Liver (tissue), 9 donors: ENCODE results near the gene GLIS1. TPM values are rescaled to one million over a fixed set of nuclear protein-coding genes. Genes with fewer than 3 reads are reported as not detected.

ENCODE experiments used
- DNase-seq: peaks from one replicate; pipeline ENCODE4 v3.0.0-alpha.2; 2017; ENCODE audit warnings: low spot score
- H3K27ac ChIP-seq, 2 donors: one replicate each; pipeline ENCODE4 v1.7.0; 2013; ENCODE audit warnings: inconsistent platforms in 2 of 2, low read length in 2 of 2, control low read depth in 1 of 2, low read depth in 1 of 2, mild to moderate bottlenecking in 1 of 2
- H3K27me3 ChIP-seq, 4 donors: one replicate each; pipeline versions ENCODE4 v1.6.1 to v1.7.0; 2013; ENCODE audit warnings: low read length in 3 of 4, inconsistent platforms in 1 of 4, mild to moderate bottlenecking in 1 of 4, moderate library complexity in 1 of 4; ENCODE audit not compliant: control insufficient read depth in 4 of 4, insufficient read depth in 4 of 4
- H3K36me3 ChIP-seq, 4 donors: one replicate each; pipeline versions ENCODE4 v1.6.1 to v1.7.0; 2013; ENCODE audit warnings: low read length in 3 of 4, mild to moderate bottlenecking in 3 of 4, low read depth in 1 of 4, moderate library complexity in 1 of 4; ENCODE audit not compliant: control insufficient read depth in 4 of 4, insufficient read depth in 3 of 4
- H3K4me1 ChIP-seq, 4 donors: one replicate each; pipeline versions ENCODE4 v1.6.1 to v1.7.0; 2013; ENCODE audit warnings: low read length in 3 of 4, mild to moderate bottlenecking in 3 of 4, moderate library complexity in 1 of 4; ENCODE audit not compliant: control insufficient read depth in 4 of 4, insufficient read depth in 4 of 4
- H3K4me3 ChIP-seq, 3 donors: one replicate each; pipeline versions ENCODE4 v1.6.1 to v1.7.0; 2013; ENCODE audit warnings: low read length in 3 of 3, control low read depth in 1 of 3, low read depth in 1 of 3, mild to moderate bottlenecking in 1 of 3
- H3K9ac ChIP-seq, 2 donors: one replicate each; pipeline ENCODE4 v1.7.0; 2013; ENCODE audit warnings: low read length in 2 of 2, mild to moderate bottlenecking in 2 of 2, moderate library complexity in 2 of 2, control low read depth in 1 of 2, low read depth in 1 of 2
- H3K9me3 ChIP-seq, 4 donors: one replicate each; pipeline versions ENCODE4 v1.6.1 to v1.7.0; 2013; ENCODE audit warnings: low read length in 3 of 4; ENCODE audit not compliant: control insufficient read depth in 4 of 4
- CTCF ChIP-seq: fragments of 150-350 bp; IDR thresholded peaks from 2 replicates; pipeline ENCODE4 v1.5.1; 2017; ENCODE audit warnings: improper control_type of control experiment, low read depth, low read length; ENCODE audit not compliant: missing input control
- EGR1 ChIP-seq, 2 donors: IDR thresholded peaks; 2 replicates each; pipeline ENCODE4 v1.6.1; 2016 to 2018; ENCODE audit warnings: antibody characterized with exemption in 2 of 2, low read depth in 2 of 2
- FOXA1 ChIP-seq: IDR thresholded peaks from 2 replicates; pipeline ENCODE4 v1.6.1; 2016; ENCODE audit warnings: antibody characterized with exemption
- FOXA2 ChIP-seq: IDR thresholded peaks from 2 replicates; pipeline ENCODE4 v1.6.1; 2016; ENCODE audit warnings: antibody characterized with exemption
- GABPA ChIP-seq, 2 donors: IDR thresholded peaks in 1 of 2; conservative IDR thresholded peaks in 1 of 2; 2 replicates each; pipeline ENCODE4 v1.6.1; 2016; ENCODE audit warnings: antibody characterized with exemption in 2 of 2, mild to moderate bottlenecking in 1 of 2, moderate library complexity in 1 of 2
- HNF4A ChIP-seq, 2 donors: conservative IDR thresholded peaks; 2 replicates each; pipeline ENCODE4 v1.6.1; 2016; ENCODE audit warnings: antibody characterized with exemption in 2 of 2, mild to moderate bottlenecking in 2 of 2
- HNF4G ChIP-seq: IDR thresholded peaks from 2 replicates; pipeline ENCODE4 v1.6.1; 2016; ENCODE audit warnings: antibody characterized with exemption
- JUND ChIP-seq, 2 donors: IDR thresholded peaks; 2 replicates each; pipeline ENCODE4 v1.6.1; 2016; ENCODE audit warnings: antibody characterized with exemption in 2 of 2
- MAX ChIP-seq: IDR thresholded peaks from 2 replicates; pipeline ENCODE4 v1.6.1; 2016; ENCODE audit warnings: antibody characterized with exemption
- NR2F2 ChIP-seq: IDR thresholded peaks from 2 replicates; pipeline ENCODE4 v1.6.1; 2016; ENCODE audit warnings: antibody characterized with exemption
- RAD21 ChIP-seq, 2 donors: IDR thresholded peaks; 2 replicates each; pipeline ENCODE4 v1.6.1; 2016; ENCODE audit warnings: antibody characterized with exemption in 2 of 2, mild to moderate bottlenecking in 2 of 2
- REST ChIP-seq: IDR thresholded peaks from 2 replicates; pipeline ENCODE4 v1.6.1; 2016; ENCODE audit warnings: antibody characterized with exemption, mild to moderate bottlenecking
- RXRA ChIP-seq, 2 donors: IDR thresholded peaks; 2 replicates each; pipeline ENCODE4 v1.6.1; 2017 to 2018; ENCODE audit warnings: antibody characterized with exemption in 2 of 2, mild to moderate bottlenecking in 1 of 2
- SP1 ChIP-seq: IDR thresholded peaks from 2 replicates; pipeline ENCODE4 v1.6.1; 2018; ENCODE audit warnings: antibody characterized with exemption, mild to moderate bottlenecking
- TAF1 ChIP-seq: conservative IDR thresholded peaks from 2 replicates; pipeline ENCODE4 v1.6.1; 2016; ENCODE audit warnings: antibody characterized with exemption, mild to moderate bottlenecking
- YY1 ChIP-seq: IDR thresholded peaks from 2 replicates; pipeline ENCODE4 v1.6.1; 2016; ENCODE audit warnings: antibody characterized with exemption, mild to moderate bottlenecking
- WGBS: extraction: QIAGEN DNeasy Blood & Tissue Kit; methylation state at CpG from one replicate; pipeline ENCODE4 v1.1.7; 2013; 5-methylcytosine and 5-hydroxymethylcytosine counted together
- polyA plus RNA-seq, 2 donors: library from polyadenylated mRNA; stranded (reverse) in 1 of 2; unstranded in 1 of 2; fragments of 200-250 nt in 1 of 2; fragments of >200 nt in 1 of 2; fragmentation: Nextera tagmentation in 1 of 2; extraction: Ambion mirVana in 1 of 2; gene quantifications; one replicate each; pipeline versions ENCODE4 v1.2.1 to v1.2.3, GENCODE V29; 2013 to 2015
- total RNA-seq, 2 donors: library from RNA; depleted of rRNA; stranded (reverse); fragments of >200 nt; gene quantifications; one replicate each; pipeline ENCODE4 v1.2.3, GENCODE V29; 2014
- donor health status: healthy.
- donor health status: healthy.
- donor health status: healthy.
- donor health status: healthy.
- donor health status: healthy.

GLIS1 gene
- total and polyA plus RNA-seq, 4 donors = under 0.01 to 0.05 TPM; not detected in 2

- 94% methylated on average over 13 of the region's 13 CpGs for WGBS
- no peak overlapping the region for H3K27ac ChIP-seq
- no peaks in the 10 kb centered on the region for H3K27me3 ChIP-seq
- no peaks in the 10 kb centered on the region for H3K36me3 ChIP-seq
- H3K4me3 ChIP-seq = no peak overlapping the region
- H3K9ac ChIP-seq = no peak overlapping the region
- DNase-seq = no peak
- no peaks in the 10 kb centered on the region for H3K4me1 ChIP-seq
- TF ChIP-seq TAF1 (no peak), JUND (IDR thresholded peaks at IDR 0.05) (no peak), MAX (no peak), RAD21 (IDR thresholded peaks at IDR 0.05) (no peak), EGR1 (IDR thresholded peaks at IDR 0.05; ENCODE audit: low read depth in 2 of 2) (no peak), REST (no peak), GABPA (IDR thresholded peaks at IDR 0.05 in 1 of 2, conservative IDR thresholded peaks at IDR 0.05 in 1 of 2) (no peak), FOXA2 (no peak), YY1 (no peak), HNF4G (no peak)
- no peaks in the 10 kb centered on the region for H3K9me3 ChIP-seq
Observed at GRCh38 chr1:53507116-53507820, 231.7 kb downstream of the GLIS1 start.

GRCh38 chr1:53506355-53507050 is 232.5 kb downstream of the GLIS1 start:
- no peak for DNase-seq
- WGBS = 94% methylated on average over 25 of the region's 25 CpGs
- H3K27ac ChIP-seq = no peak overlapping the region
- no peaks in the 10 kb centered on the region for H3K9me3 ChIP-seq
- H3K4me3 ChIP-seq = no peak overlapping the region
- H3K9ac ChIP-seq = no peak overlapping the region
- TF ChIP-seq CTCF (no peak), GABPA (IDR thresholded peaks at IDR 0.05 in 1 of 2, conservative IDR thresholded peaks at IDR 0.05 in 1 of 2) (no peak), SP1 (no peak), NR2F2 (no peak), REST (no peak), FOXA1 (no peak), JUND (IDR thresholded peaks at IDR 0.05) (no peak), RXRA (IDR thresholded peaks at IDR 0.05) (no peak), EGR1 (IDR thresholded peaks at IDR 0.05; ENCODE audit: low read depth in 2 of 2) (no peak), FOXA2 (no peak), RAD21 (IDR thresholded peaks at IDR 0.05) (no peak), HNF4G (no peak), HNF4A (conservative IDR thresholded peaks at IDR 0.05) (no peak)
- H3K27me3 ChIP-seq = no peaks in the 10 kb centered on the region
- H3K4me1 ChIP-seq = no peaks in the 10 kb centered on the region
- H3K36me3 ChIP-seq = no peaks in the 10 kb centered on the region
